Body of pancreas (tissue), 4 donors: ENCODE measurements around the gene IL20RA.

Experiments used
- POLR2A ChIP-seq, 3 donors: fragments of 450-650 bp; IDR thresholded peaks; one replicate each; pipeline ENCODE4 v1.6.1; 2016; ENCODE audit warnings: antibody characterized with exemption in 3 of 3, mild to moderate bottlenecking in 2 of 3
- TF ChIP-seq, protein P1 (sequence below), 7 experiments: fragments of 450-650 bp in 4 of 7; fragments of 200-600 bp in 3 of 7; sonication (generic) in 3 of 7; IDR thresholded peaks; one replicate each; pipeline ENCODE4 v1.5.1; 2016 to 2019; ENCODE audit warnings: antibody characterized with exemption in 7 of 7

DNA sequence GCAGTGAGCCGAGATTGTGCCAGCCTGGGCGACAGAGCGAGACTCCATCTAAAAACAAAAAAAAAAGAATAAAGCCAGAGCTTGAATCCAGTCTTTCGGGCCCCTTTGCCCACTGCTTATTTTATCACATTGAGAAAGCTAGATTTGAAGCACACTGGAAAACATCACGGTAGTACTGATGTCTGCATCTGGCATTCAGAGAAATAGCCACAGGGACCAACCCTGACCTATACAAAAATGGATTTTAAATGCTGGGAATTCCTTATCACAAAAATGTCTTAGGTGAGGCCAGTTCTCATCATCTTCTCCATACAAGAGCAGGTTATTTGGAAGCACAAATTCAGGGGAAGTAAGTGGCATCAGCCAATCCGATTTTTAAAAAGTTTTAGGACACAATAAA lies 73.2 kb downstream of the IL20RA start:
- TF ChIP-seq, protein P1, sequence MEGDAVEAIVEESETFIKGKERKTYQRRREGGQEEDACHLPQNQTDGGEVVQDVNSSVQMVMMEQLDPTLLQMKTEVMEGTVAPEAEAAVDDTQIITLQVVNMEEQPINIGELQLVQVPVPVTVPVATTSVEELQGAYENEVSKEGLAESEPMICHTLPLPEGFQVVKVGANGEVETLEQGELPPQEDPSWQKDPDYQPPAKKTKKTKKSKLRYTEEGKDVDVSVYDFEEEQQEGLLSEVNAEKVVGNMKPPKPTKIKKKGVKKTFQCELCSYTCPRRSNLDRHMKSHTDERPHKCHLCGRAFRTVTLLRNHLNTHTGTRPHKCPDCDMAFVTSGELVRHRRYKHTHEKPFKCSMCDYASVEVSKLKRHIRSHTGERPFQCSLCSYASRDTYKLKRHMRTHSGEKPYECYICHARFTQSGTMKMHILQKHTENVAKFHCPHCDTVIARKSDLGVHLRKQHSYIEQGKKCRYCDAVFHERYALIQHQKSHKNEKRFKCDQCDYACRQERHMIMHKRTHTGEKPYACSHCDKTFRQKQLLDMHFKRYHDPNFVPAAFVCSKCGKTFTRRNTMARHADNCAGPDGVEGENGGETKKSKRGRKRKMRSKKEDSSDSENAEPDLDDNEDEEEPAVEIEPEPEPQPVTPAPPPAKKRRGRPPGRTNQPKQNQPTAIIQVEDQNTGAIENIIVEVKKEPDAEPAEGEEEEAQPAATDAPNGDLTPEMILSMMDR (IDR thresholded peaks at IDR 0.05) = no peak
- no peak for TF ChIP-seq POLR2A (IDR thresholded peaks at IDR 0.05)
